Measurements from ENCODE around the gene TXNRD3. TPM values are rescaled to one million over a fixed set of nuclear protein-coding genes. Genes with fewer than 3 reads are reported as not detected.

TXNRD3 gene
- total and polyA plus RNA-seq, 2 experiments from 2014 or later, result 8.7 to 11.7 TPM

DNA sequence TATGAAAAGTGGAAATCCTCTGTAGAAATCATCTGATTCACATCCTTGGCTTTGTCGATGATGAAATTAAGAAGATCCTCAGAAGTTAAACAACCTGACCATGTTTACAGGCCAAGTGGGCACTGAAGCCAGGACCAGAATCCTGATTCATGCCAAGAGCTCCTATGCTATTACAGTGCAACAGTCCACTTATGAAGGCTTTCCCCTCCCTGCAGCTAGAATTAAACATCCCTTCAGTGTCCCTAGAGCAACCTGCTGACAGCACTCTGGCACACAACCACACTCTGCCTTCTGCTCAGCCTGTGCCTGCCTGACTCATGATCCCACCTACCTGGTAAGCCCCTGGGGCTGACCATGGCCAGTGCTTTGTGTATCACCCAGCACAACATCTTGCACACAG lies 33.8 kb downstream of the TXNRD3 start:
- H3K9me3 ChIP-seq (ENCODE audit: low read depth), result no peaks in the 10 kb centered on the region
- DNase-seq (ENCODE audit: low read depth in 1 of 2, low spot score in 1 of 2), result peak; percentile 55 to 56
- TF ChIP-seq, protein P1, sequence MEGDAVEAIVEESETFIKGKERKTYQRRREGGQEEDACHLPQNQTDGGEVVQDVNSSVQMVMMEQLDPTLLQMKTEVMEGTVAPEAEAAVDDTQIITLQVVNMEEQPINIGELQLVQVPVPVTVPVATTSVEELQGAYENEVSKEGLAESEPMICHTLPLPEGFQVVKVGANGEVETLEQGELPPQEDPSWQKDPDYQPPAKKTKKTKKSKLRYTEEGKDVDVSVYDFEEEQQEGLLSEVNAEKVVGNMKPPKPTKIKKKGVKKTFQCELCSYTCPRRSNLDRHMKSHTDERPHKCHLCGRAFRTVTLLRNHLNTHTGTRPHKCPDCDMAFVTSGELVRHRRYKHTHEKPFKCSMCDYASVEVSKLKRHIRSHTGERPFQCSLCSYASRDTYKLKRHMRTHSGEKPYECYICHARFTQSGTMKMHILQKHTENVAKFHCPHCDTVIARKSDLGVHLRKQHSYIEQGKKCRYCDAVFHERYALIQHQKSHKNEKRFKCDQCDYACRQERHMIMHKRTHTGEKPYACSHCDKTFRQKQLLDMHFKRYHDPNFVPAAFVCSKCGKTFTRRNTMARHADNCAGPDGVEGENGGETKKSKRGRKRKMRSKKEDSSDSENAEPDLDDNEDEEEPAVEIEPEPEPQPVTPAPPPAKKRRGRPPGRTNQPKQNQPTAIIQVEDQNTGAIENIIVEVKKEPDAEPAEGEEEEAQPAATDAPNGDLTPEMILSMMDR (IDR thresholded peaks at IDR 0.05; ENCODE audit: low read depth, low read length), result no peak
- peaks cover 4% of the 10 kb centered on the region for H3K36me3 ChIP-seq
- H3K4me3 ChIP-seq, result no peak overlapping the region
- H3K27me3 ChIP-seq, result no peaks in the 10 kb centered on the region
- peaks cover 4% of the 10 kb centered on the region for H3K4me1 ChIP-seq (ENCODE audit: low read depth)
- no peak overlapping the region for H3K27ac ChIP-seq

DNA sequence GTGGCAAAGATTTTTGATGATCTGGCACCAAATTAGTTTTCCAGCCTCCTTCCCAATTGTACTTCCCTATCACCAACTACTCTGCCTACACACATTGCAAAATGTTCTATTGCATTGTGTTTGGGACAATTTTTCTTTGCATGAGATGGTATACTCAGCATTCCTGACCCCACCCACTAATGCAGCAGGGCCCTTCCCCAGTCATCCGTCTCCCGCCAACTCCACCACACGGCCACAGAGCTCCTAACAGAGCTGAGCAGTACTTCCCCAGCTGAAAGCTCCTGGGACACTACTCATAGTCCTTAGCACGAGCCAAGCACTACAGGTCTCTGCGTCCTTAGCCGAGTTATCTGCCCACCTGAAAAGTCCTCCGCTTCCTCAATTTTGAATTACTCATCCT lies 34.2 kb downstream of the TXNRD3 start:
- no peaks in the 10 kb centered on the region for H3K9me3 ChIP-seq (ENCODE audit: low read depth)
- no peaks in the 10 kb centered on the region for H3K27me3 ChIP-seq
- no peak overlapping the region for H3K4me3 ChIP-seq
- no peak overlapping the region for H3K27ac ChIP-seq
- peaks cover 4% of the 10 kb centered on the region for H3K36me3 ChIP-seq
- TF ChIP-seq, protein P1 (IDR thresholded peaks at IDR 0.05; ENCODE audit: low read depth, low read length), result no peak
- peak in 1 of 2 donors; percentile 63 for DNase-seq (ENCODE audit: low read depth in 1 of 2, low spot score in 1 of 2)
- peaks cover 4% of the 10 kb centered on the region for H3K4me1 ChIP-seq (ENCODE audit: low read depth)

DNA sequence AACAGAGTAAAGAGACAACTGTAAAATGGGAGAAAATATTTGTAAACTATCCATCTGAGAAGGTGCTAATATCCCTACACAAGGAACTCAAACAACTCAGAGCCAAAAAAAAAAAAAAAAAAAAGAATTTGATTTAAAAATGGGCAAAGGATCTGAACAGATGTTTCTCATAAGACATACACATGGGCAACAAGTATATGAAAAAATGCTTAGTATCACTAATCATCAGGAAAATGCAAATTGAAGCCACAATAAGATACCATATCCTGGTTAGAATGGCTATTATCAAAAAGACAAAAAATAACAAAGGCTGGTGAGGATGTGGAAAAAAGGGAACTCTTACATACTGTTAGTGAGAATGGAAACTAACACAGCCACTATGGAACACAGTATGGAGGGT lies 36.2 kb downstream of the TXNRD3 start:
- no peaks in the 10 kb centered on the region for H3K9me3 ChIP-seq (ENCODE audit: low read depth)
- H3K36me3 ChIP-seq, result peaks cover 4% of the 10 kb centered on the region
- TF ChIP-seq, protein P1 (IDR thresholded peaks at IDR 0.05; ENCODE audit: low read depth, low read length), result no peak
- H3K4me3 ChIP-seq, result no peak overlapping the region
- no peak for DNase-seq (ENCODE audit: low read depth in 1 of 2, low spot score in 1 of 2)
- peaks cover 4% of the 10 kb centered on the region for H3K4me1 ChIP-seq (ENCODE audit: low read depth)
- H3K27ac ChIP-seq, result no peak overlapping the region
- no peaks in the 10 kb centered on the region for H3K27me3 ChIP-seq

DNA sequence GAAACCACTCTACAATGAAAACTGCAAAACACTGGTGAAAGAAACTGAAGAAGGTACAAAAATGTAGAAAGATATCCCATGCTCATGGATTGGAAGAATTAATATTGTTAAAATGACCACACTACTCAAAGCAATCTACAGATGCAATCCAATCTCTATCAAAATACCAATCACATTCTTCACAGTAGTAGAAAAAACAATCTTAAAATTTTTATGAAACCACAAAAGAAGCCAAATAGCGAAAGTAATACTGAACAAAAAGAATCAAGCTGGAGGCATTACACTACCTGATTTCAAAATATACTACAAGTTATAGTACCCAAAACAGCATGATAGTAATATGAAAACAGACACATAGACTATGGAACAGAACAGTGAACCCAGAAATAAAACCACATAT lies 36.9 kb downstream of the TXNRD3 start:
- peak in 1 of 2 donors; percentile 5 for DNase-seq (ENCODE audit: low read depth in 1 of 2, low spot score in 1 of 2)
- no peak overlapping the region for H3K4me3 ChIP-seq
- TF ChIP-seq, protein P1 (IDR thresholded peaks at IDR 0.05; ENCODE audit: low read depth, low read length), result no peak
- no peaks in the 10 kb centered on the region for H3K27me3 ChIP-seq
- H3K27ac ChIP-seq, result no peak overlapping the region
- no peaks in the 10 kb centered on the region for H3K9me3 ChIP-seq (ENCODE audit: low read depth)
- peaks cover 4% of the 10 kb centered on the region for H3K4me1 ChIP-seq (ENCODE audit: low read depth)
- peaks cover 4% of the 10 kb centered on the region for H3K36me3 ChIP-seq

DNA sequence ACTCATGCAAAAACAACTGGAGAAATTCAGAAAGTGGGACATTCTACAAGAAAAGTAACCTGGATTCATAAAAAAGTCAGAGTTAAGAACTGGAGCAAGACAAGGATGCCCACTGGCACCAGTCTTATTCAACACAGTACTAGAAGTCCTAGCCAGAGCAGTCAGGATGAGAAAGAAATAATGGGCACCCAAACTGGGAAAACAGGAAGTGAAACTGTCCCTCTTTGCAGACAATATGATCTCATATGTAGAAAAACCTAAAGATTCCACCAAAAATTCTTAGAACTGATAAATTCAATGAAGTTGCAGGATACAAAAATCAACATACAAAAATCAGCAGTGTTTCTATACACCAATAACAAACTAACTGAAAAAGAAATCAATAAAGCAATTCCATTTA lies 37.4 kb downstream of the TXNRD3 start:
- Histone ChIP-seq H3K36me3 (peaks cover 4% of the 10 kb centered on the region), H3K4me1 (ENCODE audit: low read depth) (peaks cover 4% of the 10 kb centered on the region), H3K27me3 (no peaks in the 10 kb centered on the region), H3K27ac (no peak overlapping the region), H3K9me3 (ENCODE audit: low read depth) (no peaks in the 10 kb centered on the region), H3K4me3 (no peak overlapping the region)
- DNase-seq (ENCODE audit: low read depth in 1 of 2, low spot score in 1 of 2), result no peak
- TF ChIP-seq, protein P1 (IDR thresholded peaks at IDR 0.05; ENCODE audit: low read depth, low read length), result no peak

DNA sequence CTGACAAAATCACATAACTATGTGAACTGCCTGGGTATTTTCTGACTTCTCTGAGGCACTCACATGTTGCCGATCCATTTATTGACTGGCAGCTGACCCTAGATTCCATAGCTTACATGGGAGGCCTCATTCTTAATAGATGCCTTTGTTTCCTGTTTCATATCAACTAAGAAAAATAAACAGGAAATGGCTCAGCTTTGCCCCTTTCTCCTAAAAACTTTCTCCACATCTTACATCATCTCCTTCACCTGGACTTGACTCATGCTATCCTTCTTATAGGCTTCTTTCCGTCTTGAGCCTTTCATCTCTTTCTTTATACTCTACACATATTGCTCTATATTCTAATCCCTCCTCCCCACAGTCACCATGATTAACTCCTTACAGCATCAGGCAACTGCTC lies 38.0 kb downstream of the TXNRD3 start:
- TF ChIP-seq, protein P1 (IDR thresholded peaks at IDR 0.05; ENCODE audit: low read depth, low read length), result no peak
- H3K4me3 ChIP-seq, result no peak overlapping the region
- peaks cover 4% of the 10 kb centered on the region for H3K36me3 ChIP-seq
- no peak for DNase-seq (ENCODE audit: low read depth in 1 of 2, low spot score in 1 of 2)
- no peaks in the 10 kb centered on the region for H3K9me3 ChIP-seq (ENCODE audit: low read depth)
- H3K4me1 ChIP-seq (ENCODE audit: low read depth), result peaks cover 4% of the 10 kb centered on the region
- H3K27ac ChIP-seq, result no peak overlapping the region
- H3K27me3 ChIP-seq, result no peaks in the 10 kb centered on the region

Measured in cardiac muscle cell (in vitro differentiated cells and primary cell).